Natural killer cell treated with Interleukin-12 subunit alpha and Interleukin-12 subunit beta and Interleukin-15 and Interleukin-18, amount 100 ng/mL, for 72 hours (primary cell): ENCODE data around the gene TRIB2. TPM values are rescaled to one million over a fixed set of nuclear protein-coding genes. Genes with fewer than 3 reads are reported as not detected.

Experiments used
- ATAC-seq, 2 donors: fragments of 150-1000 bp; cut with Tn5 transposase in 1 of 2; sonication (Bioruptor Pico), chemical (Tn5 transposase) in 1 of 2; 2 replicates each; pipeline ENCODE4 v1.10.0; 2021
- DNase-seq: peaks from one replicate; pipeline ENCODE4 v3.0.0; 2022; ENCODE audit warnings: low spot score
- H3K27ac Mint-ChIP-seq, 2 donors: 1 replicate in 1 of 2; 2 replicates in 1 of 2; pipeline ENCODE4 v1.8.0; 2022; ENCODE audit warnings: mixed read lengths in 2 of 2, mild to moderate bottlenecking in 1 of 2, moderate library complexity in 1 of 2
- H3K27me3 Mint-ChIP-seq, 2 donors: 1 replicate in 1 of 2; 2 replicates in 1 of 2; pipeline ENCODE4 v1.8.0; 2022; ENCODE audit warnings: mixed read lengths in 2 of 2
- H3K36me3 Mint-ChIP-seq: one replicate; pipeline ENCODE4 v1.8.0; 2022; ENCODE audit warnings: mixed read lengths
- H3K4me1 Mint-ChIP-seq, 2 donors: 1 replicate in 1 of 2; 2 replicates in 1 of 2; pipeline ENCODE4 v1.8.0; 2022; ENCODE audit warnings: low read depth in 2 of 2, mixed read lengths in 2 of 2, mild to moderate bottlenecking in 1 of 2
- H3K4me3 Mint-ChIP-seq: one replicate; pipeline ENCODE4 v1.8.0; 2022; ENCODE audit warnings: mixed read lengths
- H3K9me3 Mint-ChIP-seq: 2 replicates; pipeline ENCODE4 v1.8.0; 2022; ENCODE audit warnings: mixed read lengths
- total RNA-seq, 2 donors: library from RNA; stranded (reverse); gene quantifications; one replicate each; pipeline ENCODE4 v1.2.3, GENCODE V29; 2022

The TRIB2 gene
- total RNA-seq, 2 donors from 2014 or later: 8.7 to 12.3 TPM

GRCh38 chr2:12705742-12706141 lies 11.0 kb upstream of the TRIB2 start:
- Mint-ChIP-seq H3K4me3 (no peak overlapping the region), H3K36me3 (peaks cover 7% of the 10 kb centered on the region), H3K4me1 (peaks cover 54 to 66% of the 10 kb centered on the region in 2 donors), H3K9me3 (peaks cover 3% of the 10 kb centered on the region), H3K27me3 (no peaks in the 10 kb centered on the region), H3K27ac (no peak overlapping the region)
- DNase-seq: no peak
- no peak for ATAC-seq

- no peaks in the 10 kb centered on the region for H3K27me3 Mint-ChIP-seq
- H3K4me3 Mint-ChIP-seq: peak overlapping the region; percentile 72
- peaks cover 3% of the 10 kb centered on the region for H3K9me3 Mint-ChIP-seq
- no peaks in the 10 kb centered on the region for H3K36me3 Mint-ChIP-seq
- H3K4me1 Mint-ChIP-seq: peaks cover 64 to 66% of the 10 kb centered on the region in 2 donors
- H3K27ac Mint-ChIP-seq: peak overlapping the region; percentile 81 to 88
- DNase-seq (no peak), ATAC-seq (no peak)
Measured at GRCh38 chr2:12708508-12709206, 8.1 kb upstream of the TRIB2 start.

- Mint-ChIP-seq H3K27me3 (no peaks in the 10 kb centered on the region), H3K4me1 (peaks cover 61 to 63% of the 10 kb centered on the region in 2 donors), H3K9me3 (peaks cover 3% of the 10 kb centered on the region), H3K27ac (peak overlapping the region; percentile 81 to 88), H3K4me3 (peak overlapping the region; percentile 72), H3K36me3 (no peaks in the 10 kb centered on the region)
- peak; percentile 79 to 92 for ATAC-seq
- DNase-seq: no peak
Measured at GRCh38 chr2:12709207-12709522, 7.6 kb upstream of the TRIB2 start.

GRCh38 chr2:12710301-12710700 lies 6.4 kb upstream of the TRIB2 start:
- H3K36me3 Mint-ChIP-seq: no peaks in the 10 kb centered on the region
- H3K27me3 Mint-ChIP-seq: no peaks in the 10 kb centered on the region
- no peak for DNase-seq
- H3K4me1 Mint-ChIP-seq: peaks cover 55 to 62% of the 10 kb centered on the region in 2 donors
- H3K9me3 Mint-ChIP-seq: peaks cover 3% of the 10 kb centered on the region
- no peak overlapping the region for H3K4me3 Mint-ChIP-seq
- peak overlapping the region; percentile 40 to 73 for H3K27ac Mint-ChIP-seq
- ATAC-seq: no peak

GRCh38 chr2:12711339-12711738 lies 5.4 kb upstream of the TRIB2 start:
- DNase-seq (no peak), ATAC-seq (no peak)
- Mint-ChIP-seq H3K4me3 (no peak overlapping the region), H3K27ac (peak overlapping the region in 1 of 2 donors; percentile 70), H3K9me3 (no peaks in the 10 kb centered on the region), H3K4me1 (peaks cover 58 to 66% of the 10 kb centered on the region in 2 donors), H3K27me3 (no peaks in the 10 kb centered on the region), H3K36me3 (no peaks in the 10 kb centered on the region)

GRCh38 chr2:12712881-12713280 lies 3.9 kb upstream of the TRIB2 start:
- ATAC-seq: no peak
- H3K27me3 Mint-ChIP-seq: no peaks in the 10 kb centered on the region
- no peaks in the 10 kb centered on the region for H3K9me3 Mint-ChIP-seq
- peaks cover 58 to 65% of the 10 kb centered on the region in 2 donors for H3K4me1 Mint-ChIP-seq
- H3K4me3 Mint-ChIP-seq: no peak overlapping the region
- no peaks in the 10 kb centered on the region for H3K36me3 Mint-ChIP-seq
- no peak overlapping the region for H3K27ac Mint-ChIP-seq
- no peak for DNase-seq

- no peak overlapping the region for H3K4me3 Mint-ChIP-seq
- H3K36me3 Mint-ChIP-seq: no peaks in the 10 kb centered on the region
- ATAC-seq: no peak
- H3K27me3 Mint-ChIP-seq: no peaks in the 10 kb centered on the region
- peak overlapping the region in 1 of 2 donors; percentile 95 for H3K27ac Mint-ChIP-seq
- no peak for DNase-seq
- H3K4me1 Mint-ChIP-seq: peaks cover 57 to 63% of the 10 kb centered on the region in 2 donors
- no peaks in the 10 kb centered on the region for H3K9me3 Mint-ChIP-seq
Measured at GRCh38 chr2:12714391-12715221, 2.1 kb upstream of the TRIB2 start.

GRCh38 chr2:12715258-12716031 lies 1.3 kb upstream of the TRIB2 start:
- H3K9me3 Mint-ChIP-seq: no peaks in the 10 kb centered on the region
- H3K4me3 Mint-ChIP-seq: peak overlapping the region; percentile 98
- H3K27me3 Mint-ChIP-seq: no peaks in the 10 kb centered on the region
- DNase-seq (no peak), ATAC-seq (no peak)
- peak overlapping the region; percentile 81 to 95 for H3K27ac Mint-ChIP-seq
- H3K36me3 Mint-ChIP-seq: no peaks in the 10 kb centered on the region
- peaks cover 57 to 63% of the 10 kb centered on the region in 2 donors for H3K4me1 Mint-ChIP-seq

GRCh38 chr2:12716032-12716281 lies 779 bp upstream of the TRIB2 start:
- Mint-ChIP-seq H3K36me3 (no peaks in the 10 kb centered on the region), H3K4me3 (peak overlapping the region; percentile 98), H3K4me1 (peaks cover 57 to 63% of the 10 kb centered on the region in 2 donors), H3K27ac (peak overlapping the region; percentile 81 to 95), H3K27me3 (no peaks in the 10 kb centered on the region), H3K9me3 (no peaks in the 10 kb centered on the region)
- peak; percentile 36 to 57 for ATAC-seq
- peak; percentile 86 for DNase-seq

- Mint-ChIP-seq H3K4me1 (peaks cover 58 to 63% of the 10 kb centered on the region in 2 donors), H3K4me3 (peak overlapping the region; percentile 99), H3K9me3 (no peaks in the 10 kb centered on the region), H3K36me3 (no peaks in the 10 kb centered on the region), H3K27me3 (no peaks in the 10 kb centered on the region), H3K27ac (peak overlapping the region; percentile 81 to 95)
- DNase-seq: no peak
- peak; percentile 49 for ATAC-seq
Measured at GRCh38 chr2:12717191-12718014, 667 bp downstream of the TRIB2 start.

- H3K4me3 Mint-ChIP-seq: peak overlapping the region; percentile 99
- no peaks in the 10 kb centered on the region for H3K27me3 Mint-ChIP-seq
- H3K36me3 Mint-ChIP-seq: no peaks in the 10 kb centered on the region
Measured at GRCh38 chr2:12718015-12718671, 1.4 kb downstream of the TRIB2 start.

GRCh38 chr2:12718711-12719399 lies 2.1 kb downstream of the TRIB2 start:
- Mint-ChIP-seq H3K9me3 (no peaks in the 10 kb centered on the region), H3K27me3 (no peaks in the 10 kb centered on the region), H3K27ac (peak overlapping the region; percentile 81 to 95), H3K4me3 (peak overlapping the region; percentile 99), H3K36me3 (no peaks in the 10 kb centered on the region), H3K4me1 (peaks cover 69 to 77% of the 10 kb centered on the region in 2 donors)
- ATAC-seq (no peak), DNase-seq (no peak)

More at GRCh38 chr2:12718015-12718671, 1.4 kb downstream of the TRIB2 start:
- Mint-ChIP-seq H3K9me3 (no peaks in the 10 kb centered on the region), H3K27ac (peak overlapping the region; percentile 81 to 95), H3K4me1 (peaks cover 62 to 70% of the 10 kb centered on the region in 2 donors)
- DNase-seq (no peak), ATAC-seq (no peak)
